Liver (tissue), 2 donors: ENCODE measurements around the gene CD79A.

Experiments used
- YY1 ChIP-seq: IDR thresholded peaks from 2 replicates; pipeline ENCODE4 v1.6.1; 2016; ENCODE audit warnings: antibody characterized with exemption, mild to moderate bottlenecking
- TF ChIP-seq, protein P1 (sequence below): fragments of 150-350 bp; IDR thresholded peaks from 2 replicates; pipeline ENCODE4 v1.5.1; 2017; ENCODE audit warnings: improper control_type of control experiment, low read depth, low read length; ENCODE audit not compliant: missing input control
- TF ChIP-seq, protein P2 (sequence below): IDR thresholded peaks from 2 replicates; pipeline ENCODE4 v1.6.1; 2016; ENCODE audit warnings: antibody characterized with exemption
- donor health status: healthy.

DNA sequence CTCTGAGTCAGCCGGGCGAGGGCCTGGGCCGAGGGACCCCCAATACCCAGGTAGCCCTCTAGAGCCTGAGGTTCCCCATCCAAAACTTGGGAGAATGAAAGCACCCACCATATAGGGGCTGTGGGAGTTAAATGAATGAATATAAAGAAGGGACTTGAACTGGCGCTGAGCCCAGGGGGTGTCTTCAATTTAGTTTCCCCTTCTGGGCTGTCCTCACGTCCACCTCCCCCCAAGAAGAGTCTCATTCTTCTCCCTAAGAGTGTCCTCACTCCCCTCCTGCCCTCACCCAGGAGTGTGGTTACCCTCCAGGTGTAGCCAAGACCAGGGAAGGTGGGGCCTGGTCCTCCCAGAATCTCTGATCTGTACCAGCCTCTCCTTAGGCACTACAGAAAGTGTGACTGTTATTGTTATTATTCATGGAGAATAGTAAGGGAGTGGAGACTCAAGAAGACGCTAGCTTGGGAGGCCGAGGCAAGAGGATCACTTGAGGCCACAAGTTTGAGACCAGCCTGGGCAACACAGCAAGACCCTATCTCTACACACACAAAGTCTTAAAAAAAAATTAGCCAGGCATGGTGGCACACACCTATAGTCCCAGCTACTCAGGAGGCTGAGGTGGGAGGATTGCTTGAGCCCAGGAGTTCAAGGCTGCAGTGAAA, 2.7 kb downstream of the CD79A start:
- TF ChIP-seq, protein P1, sequence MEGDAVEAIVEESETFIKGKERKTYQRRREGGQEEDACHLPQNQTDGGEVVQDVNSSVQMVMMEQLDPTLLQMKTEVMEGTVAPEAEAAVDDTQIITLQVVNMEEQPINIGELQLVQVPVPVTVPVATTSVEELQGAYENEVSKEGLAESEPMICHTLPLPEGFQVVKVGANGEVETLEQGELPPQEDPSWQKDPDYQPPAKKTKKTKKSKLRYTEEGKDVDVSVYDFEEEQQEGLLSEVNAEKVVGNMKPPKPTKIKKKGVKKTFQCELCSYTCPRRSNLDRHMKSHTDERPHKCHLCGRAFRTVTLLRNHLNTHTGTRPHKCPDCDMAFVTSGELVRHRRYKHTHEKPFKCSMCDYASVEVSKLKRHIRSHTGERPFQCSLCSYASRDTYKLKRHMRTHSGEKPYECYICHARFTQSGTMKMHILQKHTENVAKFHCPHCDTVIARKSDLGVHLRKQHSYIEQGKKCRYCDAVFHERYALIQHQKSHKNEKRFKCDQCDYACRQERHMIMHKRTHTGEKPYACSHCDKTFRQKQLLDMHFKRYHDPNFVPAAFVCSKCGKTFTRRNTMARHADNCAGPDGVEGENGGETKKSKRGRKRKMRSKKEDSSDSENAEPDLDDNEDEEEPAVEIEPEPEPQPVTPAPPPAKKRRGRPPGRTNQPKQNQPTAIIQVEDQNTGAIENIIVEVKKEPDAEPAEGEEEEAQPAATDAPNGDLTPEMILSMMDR, result no peak
- TF ChIP-seq YY1, result no peak
- TF ChIP-seq, protein P2, sequence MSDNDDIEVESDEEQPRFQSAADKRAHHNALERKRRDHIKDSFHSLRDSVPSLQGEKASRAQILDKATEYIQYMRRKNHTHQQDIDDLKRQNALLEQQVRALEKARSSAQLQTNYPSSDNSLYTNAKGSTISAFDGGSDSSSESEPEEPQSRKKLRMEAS, result no peak
